Activated naive CD4-positive, alpha-beta T cell treated with Interleukin-2 at 50 U/mL for 16 hours (primary cell): Measurements from ENCODE around the gene ZBTB4.

Experiments used
- DNase-seq: peaks from one replicate; pipeline ENCODE4 v3.0.0-alpha.2; 2020

ZBTB4 gene, protein sequence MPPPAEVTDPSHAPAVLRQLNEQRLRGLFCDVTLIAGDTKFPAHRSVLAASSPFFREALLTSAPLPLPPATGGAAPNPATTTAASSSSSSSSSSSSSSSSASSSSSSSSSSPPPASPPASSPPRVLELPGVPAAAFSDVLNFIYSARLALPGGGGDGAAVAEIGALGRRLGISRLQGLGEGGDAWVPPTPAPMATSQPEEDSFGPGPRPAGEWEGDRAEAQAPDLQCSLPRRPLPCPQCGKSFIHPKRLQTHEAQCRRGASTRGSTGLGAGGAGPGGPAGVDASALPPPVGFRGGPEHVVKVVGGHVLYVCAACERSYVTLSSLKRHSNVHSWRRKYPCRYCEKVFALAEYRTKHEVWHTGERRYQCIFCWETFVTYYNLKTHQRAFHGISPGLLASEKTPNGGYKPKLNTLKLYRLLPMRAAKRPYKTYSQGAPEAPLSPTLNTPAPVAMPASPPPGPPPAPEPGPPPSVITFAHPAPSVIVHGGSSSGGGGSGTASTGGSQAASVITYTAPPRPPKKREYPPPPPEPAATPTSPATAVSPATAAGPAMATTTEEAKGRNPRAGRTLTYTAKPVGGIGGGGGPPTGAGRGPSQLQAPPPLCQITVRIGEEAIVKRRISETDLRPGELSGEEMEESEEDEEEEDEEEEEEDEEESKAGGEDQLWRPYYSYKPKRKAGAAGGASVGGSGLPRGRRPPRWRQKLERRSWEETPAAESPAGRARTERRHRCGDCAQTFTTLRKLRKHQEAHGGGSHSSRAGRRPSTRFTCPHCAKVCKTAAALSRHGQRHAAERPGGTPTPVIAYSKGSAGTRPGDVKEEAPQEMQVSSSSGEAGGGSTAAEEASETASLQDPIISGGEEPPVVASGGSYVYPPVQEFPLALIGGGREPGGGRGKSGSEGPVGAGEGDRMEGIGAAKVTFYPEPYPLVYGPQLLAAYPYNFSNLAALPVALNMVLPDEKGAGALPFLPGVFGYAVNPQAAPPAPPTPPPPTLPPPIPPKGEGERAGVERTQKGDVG

DNA sequence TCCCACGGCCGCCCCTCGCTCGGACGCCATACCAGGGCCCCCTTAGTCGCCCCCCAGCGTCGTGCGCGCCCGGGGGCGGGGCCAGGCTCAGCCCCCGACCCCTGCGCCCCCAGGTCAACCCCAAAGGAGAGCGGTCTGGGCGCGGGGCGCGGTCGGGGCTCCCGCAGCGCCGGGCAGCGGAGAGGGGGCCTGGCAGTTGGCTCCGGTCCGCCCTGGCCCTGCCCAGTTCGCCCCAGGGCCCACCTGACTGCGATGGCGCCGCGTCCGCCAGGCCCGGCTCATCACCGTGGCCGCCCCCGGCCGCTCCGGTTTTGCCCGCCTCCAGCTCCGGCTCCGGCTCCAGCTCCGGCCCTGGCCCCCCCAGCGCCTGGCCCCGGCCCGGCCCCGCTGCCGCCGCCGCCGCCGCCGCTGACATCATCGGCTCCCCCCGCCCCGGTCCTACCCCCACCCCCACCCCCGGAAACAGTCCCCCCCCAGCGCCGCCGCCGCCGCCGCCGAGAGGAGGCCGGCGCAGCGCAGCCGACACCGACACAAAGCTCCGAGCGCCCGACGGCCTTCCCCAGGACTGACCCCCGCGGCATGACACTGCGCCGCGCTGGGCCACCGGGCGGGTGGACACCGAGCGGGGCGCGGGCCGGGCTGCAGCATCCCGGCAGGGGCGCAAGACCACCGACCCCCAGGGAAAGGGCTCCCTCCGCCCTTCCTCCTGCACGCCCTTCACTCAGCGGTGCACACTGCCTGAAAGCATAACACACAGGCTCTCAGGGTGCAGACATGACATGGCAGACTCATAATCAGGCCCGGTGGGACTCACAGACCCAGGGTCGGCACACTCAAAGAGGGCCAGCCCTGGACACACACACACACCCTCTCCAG lies at the start of gene ZBTB4:
TSS of gene ZBTB4 (minus strand) at position 419 of the 876 bp plus-strand sequence. CDS start 12,830 bp downstream, outside the sequence.
- DNase-seq = peak; percentile 64

DNA sequence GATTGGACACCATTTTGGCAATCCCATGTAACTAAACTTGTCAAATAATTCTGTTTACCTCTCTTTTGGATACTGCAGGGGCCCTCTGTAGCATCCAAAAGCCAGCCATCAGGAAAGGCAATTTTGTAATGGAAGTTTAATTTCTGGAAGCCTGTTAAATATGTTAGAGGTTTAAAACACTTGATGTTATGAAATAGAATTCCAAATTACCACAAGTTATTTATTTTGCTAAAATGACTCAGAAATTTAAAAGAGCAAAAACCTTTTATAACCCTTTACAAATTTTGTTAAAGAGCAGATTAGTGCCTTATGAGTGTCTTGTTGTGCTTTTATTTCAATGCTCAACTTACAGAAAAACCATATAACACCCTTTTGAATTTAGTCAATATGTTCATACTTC lies 49.4 kb upstream of the ZBTB4 start:
- no peak for DNase-seq

DNA sequence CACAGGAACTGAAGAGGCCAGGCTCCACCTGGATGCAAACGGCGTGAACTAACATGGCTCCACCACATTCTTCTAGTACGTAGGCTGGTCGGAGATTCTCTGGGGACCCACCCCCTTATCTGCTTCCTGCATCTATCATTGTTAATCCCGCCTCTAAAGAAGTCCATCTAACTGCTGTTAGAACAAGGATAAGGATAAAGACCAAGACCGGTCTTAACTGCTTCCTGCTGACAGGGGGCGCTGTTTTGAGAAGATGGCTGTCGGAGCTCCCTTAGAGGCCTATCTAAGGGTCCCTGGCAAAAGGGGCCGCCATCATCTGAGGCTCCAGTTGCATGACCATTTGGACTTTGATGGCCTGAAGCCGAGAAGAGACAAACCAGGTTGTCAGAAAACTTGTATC lies 43.6 kb upstream of the ZBTB4 start:
- peak; percentile 58 for DNase-seq

DNA sequence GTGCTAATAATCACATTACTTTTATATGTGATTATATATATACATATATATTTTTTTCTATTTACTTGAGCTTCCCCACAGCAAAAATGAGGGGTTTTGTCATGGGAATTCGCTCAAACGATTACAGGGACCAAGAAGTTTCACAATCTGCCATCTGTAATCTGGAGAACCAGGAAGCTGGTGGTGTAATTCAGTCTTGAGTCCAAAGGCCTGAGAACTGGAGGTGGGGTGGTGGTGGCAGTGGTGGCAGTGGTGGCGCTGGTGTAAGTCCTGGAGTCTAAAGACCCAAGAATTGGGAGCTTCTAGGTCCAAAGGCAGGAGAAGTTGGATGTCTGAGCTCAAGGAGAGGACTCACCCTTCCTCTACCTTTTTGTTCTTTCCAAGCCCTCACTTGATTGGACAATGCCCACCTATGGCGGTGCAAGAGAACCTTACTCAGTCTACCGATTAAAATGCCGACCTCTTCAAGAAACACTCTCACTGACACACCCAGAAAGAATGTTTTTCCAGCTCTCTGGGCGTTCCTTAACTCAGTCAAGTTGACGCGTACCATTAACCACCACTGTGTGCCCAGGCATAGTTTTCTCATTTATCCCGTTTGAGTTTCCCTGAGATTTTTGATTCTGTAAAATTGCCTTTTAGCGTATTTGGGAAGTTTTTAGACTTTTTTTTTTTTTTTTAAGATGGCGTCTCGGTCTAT lies 36.6 kb upstream of the ZBTB4 start:
- no peak for DNase-seq

DNA sequence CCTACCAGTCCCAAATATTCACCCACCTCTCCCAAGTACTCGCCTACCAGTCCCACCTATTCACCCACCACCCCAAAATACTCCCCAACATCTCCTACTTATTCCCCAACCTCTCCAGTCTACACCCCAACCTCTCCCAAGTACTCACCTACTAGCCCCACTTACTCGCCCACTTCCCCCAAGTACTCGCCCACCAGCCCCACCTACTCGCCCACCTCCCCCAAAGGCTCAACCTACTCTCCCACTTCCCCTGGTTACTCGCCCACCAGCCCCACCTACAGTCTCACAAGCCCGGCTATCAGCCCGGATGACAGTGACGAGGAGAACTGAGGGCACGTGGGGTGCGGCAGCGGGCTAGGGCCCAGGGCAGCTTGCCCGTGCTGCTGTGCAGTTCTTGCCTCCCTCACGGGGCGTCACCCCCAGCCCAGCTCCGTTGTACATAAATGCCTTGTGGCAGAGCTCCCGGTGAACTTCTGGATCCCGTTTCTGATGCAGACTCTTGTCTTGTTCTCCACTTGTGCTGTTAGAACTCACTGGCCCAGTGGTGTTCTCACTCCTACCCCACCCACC lies 34.5 kb upstream of the ZBTB4 start:
- DNase-seq = no peak

DNA sequence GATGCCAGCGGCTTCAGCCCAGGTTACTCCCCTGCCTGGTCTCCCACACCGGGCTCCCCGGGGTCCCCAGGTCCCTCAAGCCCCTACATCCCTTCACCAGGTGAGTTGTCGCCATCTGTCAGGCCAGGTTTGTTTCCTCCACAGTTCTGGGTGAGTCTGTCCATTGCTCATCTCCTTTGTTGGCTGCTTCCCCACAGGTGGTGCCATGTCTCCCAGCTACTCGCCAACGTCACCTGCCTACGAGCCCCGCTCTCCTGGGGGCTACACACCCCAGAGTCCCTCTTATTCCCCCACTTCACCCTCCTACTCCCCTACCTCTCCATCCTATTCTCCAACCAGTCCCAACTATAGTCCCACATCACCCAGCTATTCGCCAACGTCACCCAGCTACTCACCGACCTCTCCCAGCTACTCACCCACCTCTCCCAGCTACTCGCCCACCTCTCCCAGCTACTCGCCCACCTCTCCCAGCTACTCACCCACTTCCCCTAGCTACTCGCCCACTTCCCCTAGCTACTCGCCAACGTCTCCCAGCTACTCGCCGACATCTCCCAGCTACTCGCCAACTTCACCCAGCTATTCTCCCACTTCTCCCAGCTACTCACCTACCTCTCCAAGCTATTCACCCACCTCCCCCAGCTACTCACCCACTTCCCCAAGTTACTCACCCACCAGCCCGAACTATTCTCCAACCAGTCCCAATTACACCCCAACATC lies 33.6 kb upstream of the ZBTB4 start:
- no peak for DNase-seq

DNA sequence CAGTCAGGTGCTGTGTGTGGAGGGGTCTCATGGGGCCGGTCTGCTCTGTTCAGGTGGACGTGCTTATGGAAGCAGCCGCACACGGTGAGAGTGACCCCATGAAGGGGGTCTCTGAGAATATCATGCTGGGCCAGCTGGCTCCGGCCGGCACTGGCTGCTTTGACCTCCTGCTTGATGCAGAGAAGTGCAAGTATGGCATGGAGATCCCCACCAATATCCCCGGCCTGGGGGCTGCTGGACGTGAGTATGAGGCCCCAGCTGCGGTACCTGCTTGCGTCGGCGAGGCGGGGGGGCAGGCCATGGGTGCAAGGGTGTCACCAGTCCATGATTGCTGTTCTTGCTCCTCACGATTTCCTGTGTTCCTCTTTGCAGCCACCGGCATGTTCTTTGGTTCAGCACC lies 32.7 kb upstream of the ZBTB4 start:
- no peak for DNase-seq

DNA sequence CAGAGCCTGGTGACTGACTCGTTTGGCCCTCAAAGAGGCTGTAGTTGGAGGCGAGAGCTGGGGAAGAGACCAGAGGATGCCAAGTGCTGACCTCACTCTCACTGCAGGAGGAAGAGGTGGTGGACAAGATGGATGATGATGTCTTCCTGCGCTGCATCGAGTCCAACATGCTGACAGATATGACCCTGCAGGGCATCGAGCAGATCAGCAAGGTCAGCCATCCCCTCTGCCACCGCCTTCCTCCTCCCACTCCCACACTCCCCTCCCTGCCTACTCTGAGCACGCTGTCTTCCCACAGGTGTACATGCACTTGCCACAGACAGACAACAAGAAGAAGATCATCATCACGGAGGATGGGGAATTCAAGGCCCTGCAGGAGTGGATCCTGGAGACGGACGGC lies 31.7 kb upstream of the ZBTB4 start:
- DNase-seq = no peak

DNA sequence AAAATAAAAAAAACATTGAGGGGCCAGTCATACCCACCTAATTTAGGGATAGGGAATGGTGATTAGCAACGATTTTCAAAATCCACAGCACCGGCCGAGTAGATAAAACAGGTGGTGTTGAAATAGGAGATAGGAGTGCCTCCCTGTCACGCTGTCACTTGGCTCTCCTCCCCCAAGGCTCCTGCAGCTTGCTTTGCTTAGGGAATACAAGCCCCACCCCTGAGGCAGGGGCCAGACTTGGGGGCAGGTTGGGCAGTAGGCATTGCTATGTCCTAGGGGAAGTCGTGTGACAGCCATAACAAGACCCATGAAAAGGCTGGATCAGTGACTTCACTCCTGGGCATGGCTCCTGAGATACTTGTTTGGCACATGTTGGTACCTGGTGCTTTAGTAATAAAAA lies 30.5 kb upstream of the ZBTB4 start:
- DNase-seq = no peak

DNA sequence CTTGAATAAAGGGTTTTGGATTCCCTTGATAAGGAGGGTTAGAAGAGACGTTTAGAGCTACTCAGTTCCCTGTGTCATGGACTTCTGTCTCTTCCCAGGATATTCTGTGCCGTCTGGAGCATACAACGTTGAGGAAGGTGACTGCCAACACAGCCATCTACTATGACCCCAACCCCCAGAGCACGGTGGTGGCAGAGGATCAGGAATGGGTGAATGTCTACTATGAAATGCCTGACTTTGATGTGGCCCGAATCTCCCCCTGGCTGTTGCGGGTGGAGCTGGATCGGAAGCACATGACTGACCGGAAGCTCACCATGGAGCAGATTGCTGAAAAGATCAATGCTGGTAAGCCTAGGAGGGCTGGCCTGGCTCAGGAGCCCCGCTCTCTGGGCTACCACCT lies 29.4 kb upstream of the ZBTB4 start:
- DNase-seq = no peak

DNA sequence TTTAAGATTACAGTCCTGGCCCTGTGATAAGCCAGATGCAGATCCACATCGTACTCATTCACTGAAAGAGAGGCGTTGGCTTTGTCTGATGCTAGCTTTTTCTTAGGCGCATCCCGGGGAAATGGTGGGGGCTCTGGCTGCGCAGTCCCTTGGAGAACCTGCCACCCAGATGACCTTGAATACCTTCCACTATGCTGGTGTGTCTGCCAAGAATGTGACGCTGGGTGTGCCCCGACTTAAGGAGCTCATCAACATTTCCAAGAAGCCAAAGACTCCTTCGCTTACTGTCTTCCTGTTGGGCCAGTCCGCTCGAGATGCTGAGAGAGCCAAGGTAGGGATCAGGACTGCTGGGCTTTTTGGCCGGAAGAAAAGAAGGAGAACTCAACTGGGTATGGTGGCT lies 28.7 kb upstream of the ZBTB4 start:
- no peak for DNase-seq

DNA sequence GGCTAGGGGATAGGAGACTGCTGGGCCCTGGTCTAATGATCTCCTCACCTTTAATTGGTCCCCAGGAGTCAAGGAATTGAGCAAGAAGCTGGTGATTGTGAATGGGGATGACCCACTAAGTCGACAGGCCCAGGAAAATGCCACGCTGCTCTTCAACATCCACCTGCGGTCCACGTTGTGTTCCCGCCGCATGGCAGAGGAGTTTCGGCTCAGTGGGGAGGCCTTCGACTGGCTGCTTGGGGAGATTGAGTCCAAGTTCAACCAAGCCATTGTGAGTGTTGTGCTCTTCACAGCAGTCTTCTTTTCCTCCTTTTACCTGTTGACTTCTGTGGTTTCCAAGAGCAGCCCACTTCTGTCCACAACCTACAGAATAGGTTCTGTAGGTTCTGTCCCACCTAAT lies 24.1 kb upstream of the ZBTB4 start:
- DNase-seq = no peak

DNA sequence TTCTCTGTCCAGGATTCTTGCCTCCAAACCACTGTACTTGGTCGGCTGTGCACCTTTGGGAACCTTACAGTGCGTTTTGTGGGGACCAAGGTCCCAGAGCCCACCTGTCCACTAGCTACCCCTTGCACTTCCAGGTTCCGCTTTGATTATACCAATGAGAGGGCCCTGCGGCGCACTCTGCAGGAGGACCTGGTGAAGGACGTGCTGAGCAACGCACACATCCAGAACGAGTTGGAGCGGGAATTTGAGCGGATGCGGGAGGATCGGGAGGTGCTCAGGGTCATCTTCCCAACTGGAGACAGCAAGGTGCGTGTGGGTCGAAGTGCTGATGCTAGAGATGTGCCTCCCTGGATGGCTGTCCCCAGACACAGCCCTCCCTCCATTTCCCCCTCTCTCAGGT lies 23.6 kb upstream of the ZBTB4 start:
- DNase-seq = no peak

DNA sequence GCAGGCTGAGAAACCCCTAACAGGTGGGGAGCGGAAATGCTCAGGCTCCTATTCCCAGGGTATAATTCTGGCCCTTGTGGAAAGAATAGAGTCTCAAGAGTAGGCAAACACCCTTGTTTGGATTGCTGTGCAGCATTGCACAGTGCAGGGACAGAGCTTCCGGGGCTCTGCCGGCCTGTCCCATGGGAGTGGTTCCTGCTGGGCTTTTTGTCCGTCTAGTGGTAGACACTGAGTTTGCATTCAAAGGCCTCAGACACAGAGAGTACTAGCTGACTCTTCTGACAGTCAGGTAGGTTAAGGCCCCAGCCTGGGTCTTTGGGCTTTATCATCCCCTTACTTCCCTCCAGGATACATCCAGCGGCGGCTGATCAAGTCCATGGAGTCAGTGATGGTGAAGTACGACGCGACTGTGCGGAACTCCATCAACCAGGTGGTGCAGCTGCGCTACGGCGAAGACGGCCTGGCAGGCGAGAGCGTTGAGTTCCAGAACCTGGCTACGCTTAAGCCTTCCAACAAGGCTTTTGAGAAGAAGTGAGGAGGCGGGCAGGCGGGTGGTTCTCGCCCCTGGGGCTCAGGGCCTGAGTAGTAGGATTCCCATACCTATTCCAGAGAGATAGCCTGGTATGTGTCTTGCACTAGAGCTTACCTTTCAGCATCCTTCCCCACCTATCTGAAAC lies 22.9 kb upstream of the ZBTB4 start:
- no peak for DNase-seq

DNA sequence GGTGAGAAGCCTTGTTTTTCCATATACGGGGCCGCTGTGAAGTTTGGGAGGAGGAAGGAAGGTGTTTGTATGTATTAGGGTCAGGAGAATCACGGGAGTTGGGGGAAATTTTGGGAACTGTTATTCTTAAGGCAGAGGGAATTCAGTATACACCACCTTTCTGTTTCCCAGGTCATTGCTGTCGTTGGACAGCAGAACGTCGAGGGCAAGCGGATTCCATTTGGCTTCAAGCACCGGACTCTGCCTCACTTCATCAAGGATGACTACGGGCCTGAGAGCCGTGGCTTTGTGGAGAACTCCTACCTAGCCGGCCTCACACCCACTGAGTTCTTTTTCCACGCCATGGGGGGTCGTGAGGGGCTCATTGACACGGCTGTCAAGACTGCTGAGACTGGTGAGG lies 22.3 kb upstream of the ZBTB4 start:
- no peak for DNase-seq

DNA sequence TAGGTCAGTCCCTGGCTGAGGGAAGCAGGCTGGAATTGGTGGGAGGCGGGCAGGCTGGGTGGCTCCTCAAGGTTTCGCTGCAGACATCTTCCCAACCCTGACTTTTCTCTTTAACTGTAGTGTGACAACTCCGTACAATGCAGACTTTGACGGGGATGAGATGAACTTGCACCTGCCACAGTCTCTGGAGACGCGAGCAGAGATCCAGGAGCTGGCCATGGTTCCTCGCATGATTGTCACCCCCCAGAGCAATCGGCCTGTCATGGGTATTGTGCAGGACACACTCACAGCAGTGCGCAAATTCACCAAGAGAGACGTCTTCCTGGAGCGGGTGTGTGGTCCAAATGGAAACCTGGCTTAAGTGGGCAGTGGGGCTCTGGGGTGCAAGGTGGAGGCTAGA lies 19.7 kb upstream of the ZBTB4 start:
- no peak for DNase-seq

DNA sequence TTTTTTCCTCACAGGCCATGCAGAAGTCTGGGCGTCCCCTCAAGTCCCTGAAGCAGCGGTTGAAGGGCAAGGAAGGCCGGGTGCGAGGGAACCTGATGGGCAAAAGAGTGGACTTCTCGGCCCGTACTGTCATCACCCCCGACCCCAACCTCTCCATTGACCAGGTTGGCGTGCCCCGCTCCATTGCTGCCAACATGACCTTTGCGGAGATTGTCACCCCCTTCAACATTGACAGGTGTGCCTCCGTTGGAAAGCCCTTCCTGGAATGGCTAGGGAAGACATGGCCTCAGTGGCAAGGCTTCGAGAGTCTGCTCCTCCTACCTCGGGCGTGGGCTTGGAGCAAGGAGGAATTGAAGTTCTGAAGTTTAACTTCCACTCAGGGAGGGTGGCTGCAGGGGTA lies 18.2 kb upstream of the ZBTB4 start:
- no peak for DNase-seq

DNA sequence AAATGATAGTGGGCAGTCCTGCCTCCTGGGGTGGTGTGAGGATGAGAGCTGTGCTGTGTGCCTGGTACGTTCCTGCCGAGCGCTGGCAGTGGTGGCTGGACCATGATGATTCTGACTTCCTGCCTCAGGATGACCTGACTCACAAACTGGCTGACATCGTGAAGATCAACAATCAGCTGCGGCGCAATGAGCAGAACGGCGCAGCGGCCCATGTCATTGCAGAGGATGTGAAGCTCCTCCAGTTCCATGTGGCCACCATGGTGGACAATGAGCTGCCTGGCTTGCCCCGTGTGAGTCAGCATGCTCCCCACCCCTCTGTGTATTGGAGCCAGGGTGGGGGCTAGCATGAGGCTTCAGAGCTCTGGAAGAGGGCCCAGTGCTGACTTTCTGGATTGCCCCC lies 17.8 kb upstream of the ZBTB4 start:
- no peak for DNase-seq

DNA sequence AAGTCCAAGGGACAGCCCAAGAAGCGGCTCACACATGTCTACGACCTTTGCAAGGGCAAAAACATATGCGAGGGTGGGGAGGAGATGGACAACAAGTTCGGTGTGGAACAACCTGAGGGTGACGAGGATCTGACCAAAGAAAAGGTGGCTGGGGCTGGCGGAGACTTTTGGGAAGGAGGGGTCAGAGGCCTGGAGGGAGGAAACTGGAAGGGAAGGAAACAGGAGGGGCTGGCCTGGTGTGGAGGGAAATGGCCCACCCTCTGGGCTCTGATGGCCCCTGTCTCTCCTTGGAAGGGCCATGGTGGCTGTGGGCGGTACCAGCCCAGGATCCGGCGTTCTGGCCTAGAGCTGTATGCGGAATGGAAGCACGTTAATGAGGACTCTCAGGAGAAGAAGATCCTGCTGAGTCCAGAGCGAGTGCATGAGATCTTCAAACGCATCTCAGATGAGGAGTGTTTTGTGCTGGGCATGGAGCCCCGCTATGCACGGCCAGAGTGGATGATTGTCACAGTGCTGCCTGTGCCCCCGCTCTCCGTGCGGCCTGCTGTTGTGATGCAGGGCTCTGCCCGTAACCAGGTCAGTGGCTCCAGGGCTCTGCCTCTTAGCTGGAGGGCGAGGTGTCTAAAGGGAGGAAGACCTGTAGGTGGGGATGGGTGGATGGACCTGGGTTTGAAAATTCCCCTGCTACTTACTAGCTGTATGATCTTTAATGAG lies 17.2 kb upstream of the ZBTB4 start:
- DNase-seq = no peak

DNA sequence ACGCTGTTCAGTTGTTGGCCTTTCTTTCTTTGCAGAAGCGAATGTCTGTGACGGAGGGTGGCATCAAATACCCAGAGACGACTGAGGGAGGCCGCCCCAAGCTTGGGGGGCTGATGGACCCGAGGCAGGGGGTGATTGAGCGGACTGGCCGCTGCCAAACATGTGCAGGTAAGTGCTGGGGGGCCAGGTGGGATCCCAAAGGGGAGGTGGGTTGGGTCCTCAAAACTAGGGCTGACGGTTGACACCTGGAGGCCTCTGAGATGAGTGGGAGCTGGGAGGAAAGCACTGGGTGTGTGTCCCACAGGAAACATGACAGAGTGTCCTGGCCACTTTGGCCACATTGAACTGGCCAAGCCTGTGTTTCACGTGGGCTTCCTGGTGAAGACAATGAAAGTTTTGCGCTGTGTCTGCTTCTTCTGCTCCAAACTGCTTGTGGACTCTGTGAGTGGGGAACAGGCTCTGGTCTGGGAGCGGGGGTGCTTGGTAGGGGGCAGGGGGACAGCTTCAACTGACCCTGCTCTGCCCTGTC lies 16.5 kb upstream of the ZBTB4 start:
- DNase-seq = no peak
